H1 (cell line): ENCODE data around the gene SLC24A4. TPM values are rescaled to one million over a fixed set of nuclear protein-coding genes. Genes with fewer than 3 reads are reported as not detected.
A peak's percentile ranks its signal among the peaks of the same experiment; 100 is the strongest.

Experiments used
- CTCF ChIA-PET: fragments of 300-600 bp; sonication (Branson Sonifier 250); formaldehyde crosslinking; loops from one replicate; lab custom pipeline; 2021; ENCODE audit not compliant: partially characterized antibody; lab: Charles Lee
- POLR2A ChIA-PET: fragments of 300-600 bp; sonication (Branson Sonifier 250); formaldehyde crosslinking; loops from one replicate; lab custom pipeline; 2021; ENCODE audit warnings: inconsistent platforms; ENCODE audit not compliant: partially characterized antibody; lab: Charles Lee
- DNase-seq, 2 experiments: peaks; one replicate each; pipeline versions ENCODE4 v3.0.0 to v3.0.0-alpha.2; 2010 to 2022; ENCODE audit warnings: low spot score in 2 of 2, low read depth in 1 of 2, mixed read lengths in 1 of 2
- FAIRE-seq: peaks from 2 replicates; lab custom pipeline; 2011; peaks lifted over from hg19 to GRCh38; lab: Jason Lieb, UNC
- H2AFZ ChIP-seq: 2 replicates; pipeline ENCODE4 v1.8.1; 2012; ENCODE audit warnings: low read length, inconsistent platforms
- H2AK5ac ChIP-seq: 2 replicates; pipeline ENCODE4 v1.6.1; 2013; ENCODE audit warnings: low read depth, low read length
- H2BK120ac ChIP-seq: replicated peaks from 2 replicates; pipeline ENCODE3; 2013; ENCODE audit warnings: low read depth, low read length, inconsistent platforms
- H2BK12ac ChIP-seq: 2 replicates; pipeline ENCODE4 v1.6.1; 2013; ENCODE audit warnings: low read depth, low read length
- H2BK15ac ChIP-seq: 2 replicates; pipeline ENCODE4 v1.6.1; 2013; ENCODE audit warnings: low read length
- H2BK20ac ChIP-seq: 2 replicates; pipeline ENCODE4 v1.6.1; 2013; ENCODE audit warnings: low read length
- H2BK5ac ChIP-seq: 2 replicates; pipeline ENCODE4 v1.6.1; 2013; ENCODE audit warnings: low read depth, low read length
- H3K14ac ChIP-seq: 2 replicates; pipeline ENCODE4 v1.6.1; 2013; ENCODE audit warnings: inconsistent platforms; ENCODE audit not compliant: insufficient read length
- H3K18ac ChIP-seq: 2 replicates; pipeline ENCODE4 v1.6.1; 2013; ENCODE audit warnings: low read length; ENCODE audit errors: extremely low read depth
- H3K23ac ChIP-seq: 2 replicates; pipeline ENCODE4 v1.6.1; 2013; ENCODE audit warnings: inconsistent platforms; ENCODE audit not compliant: insufficient read length
- H3K23me2 ChIP-seq: 2 replicates; pipeline ENCODE4 v1.6.1; 2013; ENCODE audit warnings: low read depth, low read length
- H3K27ac ChIP-seq: 2 replicates; pipeline ENCODE4 v1.6.1; 2011; ENCODE audit warnings: low read depth, low read length, inconsistent platforms
- H3K27me3 ChIP-seq, 4 experiments: replicated peaks in 1 of 4; 1 replicate in 1 of 4; 2 replicates in 3 of 4; pipeline versions ENCODE4 v1.6.1 to v1.8.1; 2011 to 2013; ENCODE audit warnings: low read length in 3 of 4, mild to moderate bottlenecking in 3 of 4, inconsistent platforms in 2 of 4, mixed read lengths in 2 of 4, moderate library complexity in 1 of 4; ENCODE audit not compliant: control insufficient read depth in 3 of 4, insufficient read depth in 3 of 4; ENCODE audit errors: extremely low read depth in 1 of 4
- H3K36me3 ChIP-seq, 4 experiments: 2 replicates each; pipeline versions ENCODE4 v1.6.1 to v1.8.1; 2011 to 2013; ENCODE audit warnings: mild to moderate bottlenecking in 4 of 4, low read length in 3 of 4, moderate library complexity in 2 of 4, control low read depth in 1 of 4, inconsistent platforms in 1 of 4; ENCODE audit not compliant: insufficient read depth in 4 of 4, control insufficient read depth in 2 of 4
- H3K4ac ChIP-seq: replicated peaks from 2 replicates; pipeline ENCODE3; 2013; ENCODE audit warnings: low read length, low read depth, mixed read lengths, inconsistent platforms; ENCODE audit not compliant: insufficient read length
- H3K4me1 ChIP-seq, 4 experiments: replicated peaks in 1 of 4; 1 replicate in 1 of 4; 2 replicates in 3 of 4; pipeline versions ENCODE4 v1.6.1 to v1.8.1; 2011 to 2013; ENCODE audit warnings: low read length in 3 of 4, inconsistent platforms in 2 of 4, mixed read lengths in 1 of 4; ENCODE audit not compliant: insufficient read depth in 4 of 4, control insufficient read depth in 3 of 4
- H3K4me2 ChIP-seq, 2 experiments: 2 replicates each; pipeline versions ENCODE4 v1.6.1 to v1.8.1; 2011 to 2013; ENCODE audit warnings: low read depth in 2 of 2, low read length in 2 of 2, control low read depth in 1 of 2, inconsistent platforms in 1 of 2, mild to moderate bottlenecking in 1 of 2; ENCODE audit not compliant: insufficient read depth in 1 of 2
- H3K4me3 ChIP-seq, 4 experiments: fragments of 200-600, 300-600 bp in 1 of 4; sonication (generic), shearing (Covaris generic), sonication (Bioruptor Twin) in 1 of 4; 2 replicates each; pipeline versions ENCODE4 v1.5.1 to v1.8.1; 2011 to 2016; ENCODE audit warnings: low read length in 4 of 4, low read depth in 3 of 4, control low read depth in 2 of 4, inconsistent platforms in 2 of 4, mild to moderate bottlenecking in 2 of 4, mixed read lengths in 1 of 4, moderate library complexity in 1 of 4; ENCODE audit not compliant: insufficient read depth in 2 of 4; ENCODE audit errors: extremely low read depth in 1 of 4
- H3K56ac ChIP-seq: replicated peaks from 2 replicates; pipeline ENCODE3; 2013; ENCODE audit warnings: low read depth, mild to moderate bottlenecking, mixed read lengths, low read length, inconsistent platforms; ENCODE audit not compliant: insufficient read length
- H3K79me1 ChIP-seq: 2 replicates; pipeline ENCODE4 v1.6.1; 2013; ENCODE audit warnings: low read depth, low read length, control low read depth
- H3K79me2 ChIP-seq, 2 experiments: 2 replicates each; pipeline versions ENCODE4 v1.6.1 to v1.8.1; 2012 to 2013; ENCODE audit warnings: low read length in 2 of 2, mild to moderate bottlenecking in 2 of 2, inconsistent platforms in 1 of 2; ENCODE audit not compliant: insufficient read depth in 2 of 2, control insufficient read depth in 1 of 2
- H3K9ac ChIP-seq, 4 experiments: replicated peaks in 1 of 4; 1 replicate in 1 of 4; 2 replicates in 3 of 4; pipeline versions ENCODE4 v1.6.1 to v1.8.1; 2011 to 2013; ENCODE audit warnings: low read depth in 3 of 4, low read length in 3 of 4, control low read depth in 2 of 4, mild to moderate bottlenecking in 2 of 4, moderate library complexity in 2 of 4, inconsistent platforms in 1 of 4; ENCODE audit errors: extremely low read depth in 1 of 4
- H3K9me3 ChIP-seq, 2 experiments: 2 replicates each; pipeline versions ENCODE4 v1.6.1 to v1.8.1; 2012 to 2013; ENCODE audit warnings: mild to moderate bottlenecking in 2 of 2, moderate library complexity in 2 of 2, control low read depth in 1 of 2, inconsistent platforms in 1 of 2, low read depth in 1 of 2, low read length in 1 of 2, mixed read lengths in 1 of 2; ENCODE audit not compliant: insufficient read depth in 2 of 2
- H4K20me1 ChIP-seq, 2 experiments: replicated peaks in 1 of 2; 2 replicates each; pipeline versions ENCODE3 to v1.8.1; 2011 to 2013; ENCODE audit warnings: inconsistent platforms in 2 of 2, low read length in 2 of 2, mild to moderate bottlenecking in 1 of 2; ENCODE audit not compliant: insufficient read depth in 2 of 2, control insufficient read depth in 1 of 2
- H4K5ac ChIP-seq: 2 replicates; pipeline ENCODE4 v1.6.1; 2013; ENCODE audit warnings: low read length, low read depth, mixed read lengths, inconsistent platforms; ENCODE audit not compliant: insufficient read length
- H4K8ac ChIP-seq: 2 replicates; pipeline ENCODE4 v1.8.0; 2013; ENCODE audit warnings: mild to moderate bottlenecking, moderate library complexity, low read length, inconsistent platforms; ENCODE audit not compliant: insufficient read depth; ENCODE audit errors: extremely low read depth
- H4K91ac ChIP-seq: replicated peaks from 2 replicates; pipeline ENCODE3; 2013; ENCODE audit warnings: low read length, mixed read lengths, inconsistent platforms; ENCODE audit not compliant: insufficient read length
- BACH1 ChIP-seq: IDR thresholded peaks from 2 replicates; pipeline ENCODE4 v1.6.1; 2012; ENCODE audit warnings: low read length, improper control_type of control experiment
- KDM1A ChIP-seq: fragments of 200-600, 300-600 bp; sonication (generic); IDR thresholded peaks from 2 replicates; pipeline ENCODE4 v1.7.1; 2016; ENCODE audit warnings: mild to moderate bottlenecking, low read length, borderline replicate concordance
- MAFK ChIP-seq: IDR thresholded peaks from 2 replicates; pipeline ENCODE4 v1.6.1; 2012; ENCODE audit warnings: low read depth, mild to moderate bottlenecking, improper control_type of control experiment, low read length
- RXRA ChIP-seq: IDR thresholded peaks from 2 replicates; pipeline ENCODE4 v1.6.1; 2011; ENCODE audit warnings: low read depth, mild to moderate bottlenecking, low read length, moderate library complexity; ENCODE audit not compliant: insufficient read depth
- WGBS, 2 experiments: shearing (Covaris generic) in 1 of 2; methylation state at CpG; one replicate each; pipeline versions ENCODE4 v1.1.6 to v1.1.7; 2013 to 2015; ENCODE audit warnings: low lambda C conversion rate in 2 of 2, mixed read lengths in 2 of 2, inconsistent platforms in 1 of 2, low coverage in 1 of 2, missing lambda C conversion rate in 1 of 2; ENCODE audit not compliant: insufficient replicate concordance in 2 of 2, insufficient coverage in 1 of 2, insufficient read length in 1 of 2; ENCODE audit errors: extremely low coverage in 1 of 2, missing lambda C conversion rate in 1 of 2; 5-methylcytosine and 5-hydroxymethylcytosine counted together
- polyA plus RNA-seq, 7 experiments: library from polyadenylated mRNA; depleted of rRNA in 3 of 7; stranded (reverse) in 5 of 7; unstranded in 2 of 7; fragments of >200 nt in 5 of 7; fragments of 200-250 nt in 2 of 7; gene quantifications; 1 replicate in 5 of 7; 2 replicates in 1 of 7; 4 replicates in 1 of 7; pipeline versions ENCODE4 v1.2.1 to v1.2.3, GENCODE V29; 2011 to 2013; ENCODE audit warnings: missing spikeins in 2 of 7, mixed read lengths in 2 of 7
- total RNA-seq: library from RNA; stranded (reverse); fragmentation: NEBNext Ultra II Directional; extraction: Animal tissue kit (Norgen Biotek cat#: 25700); gene quantifications from 2 replicates; pipeline ENCODE4 v1.2.1, GENCODE V29; 2021

SLC24A4 gene
- total and polyA plus RNA-seq, 2 of the 8 experiments (the other 6 are each of a cell fraction or from before 2014, with no cell fraction given), result 0.27 to 0.89 TPM

GRCh38 chr14:92455231-92455630 lies 132.3 kb downstream of the SLC24A4 start:
- no peak overlapping the region for H3K14ac ChIP-seq
- no peak overlapping the region for H3K4ac ChIP-seq
- no peak overlapping the region for H2BK120ac ChIP-seq
- H3K56ac ChIP-seq, result no peak overlapping the region
- H4K91ac ChIP-seq, result no peak overlapping the region
- H4K20me1 ChIP-seq, result no peaks in the 10 kb centered on the region
- no peak overlapping the region for H2BK20ac ChIP-seq
- H3K4me1 ChIP-seq, result no peaks in the 10 kb centered on the region; a peak in 1 of 7 replicates
- no peaks in the 10 kb centered on the region for H3K79me2 ChIP-seq
- no peaks in the 10 kb centered on the region; a peak in 1 of 8 replicates for H3K36me3 ChIP-seq
- no peak overlapping the region for H3K4me3 ChIP-seq
- DNase-seq (no peak), FAIRE-seq (no peak)
- ChIA-PET CTCF (interaction anchor here (0.6 to 1.5 kb wide), 6 partner anchors 16 to 121 kb away, joined by 3 to 5 read pairs (median 3); no protein-coding TSS in a partner anchor), POLR2A (no interaction called here)
- no peaks in the 10 kb centered on the region for H3K27me3 ChIP-seq
- no peak overlapping the region for H3K27ac ChIP-seq
- no peak overlapping the region for H2BK15ac ChIP-seq
- no peaks in the 10 kb centered on the region for H3K23me2 ChIP-seq
- H4K8ac ChIP-seq, result no peak overlapping the region
- H2BK12ac ChIP-seq, result no peak overlapping the region
- H2AK5ac ChIP-seq, result no peak overlapping the region
- TF ChIP-seq MAFK (peak; percentile 64), BACH1 (peak; percentile 67), KDM1A (0 out of 2 replicates have a peak, but pooled peaks have one; percentile 16), RXRA (no peak)
- H3K9me3 ChIP-seq, result no peaks in the 10 kb centered on the region
- H4K5ac ChIP-seq, result no peak overlapping the region
- H3K9ac ChIP-seq, result no peak overlapping the region
- no peak overlapping the region for H3K4me2 ChIP-seq
- H2BK5ac ChIP-seq, result no peak overlapping the region
- no peak overlapping the region for H3K23ac ChIP-seq
- 84% methylated on average over 2 of the region's 2 CpGs; no CpG with 5 or more reads in 1 of the 2 experiments for WGBS, 2 experiments
- no peak overlapping the region for H3K18ac ChIP-seq
- no peaks in the 10 kb centered on the region for H3K79me1 ChIP-seq
- no peak overlapping the region for H2AFZ ChIP-seq
